Measurements from ENCODE around the gene ARMH1.

Gene ARMH1

DNA sequence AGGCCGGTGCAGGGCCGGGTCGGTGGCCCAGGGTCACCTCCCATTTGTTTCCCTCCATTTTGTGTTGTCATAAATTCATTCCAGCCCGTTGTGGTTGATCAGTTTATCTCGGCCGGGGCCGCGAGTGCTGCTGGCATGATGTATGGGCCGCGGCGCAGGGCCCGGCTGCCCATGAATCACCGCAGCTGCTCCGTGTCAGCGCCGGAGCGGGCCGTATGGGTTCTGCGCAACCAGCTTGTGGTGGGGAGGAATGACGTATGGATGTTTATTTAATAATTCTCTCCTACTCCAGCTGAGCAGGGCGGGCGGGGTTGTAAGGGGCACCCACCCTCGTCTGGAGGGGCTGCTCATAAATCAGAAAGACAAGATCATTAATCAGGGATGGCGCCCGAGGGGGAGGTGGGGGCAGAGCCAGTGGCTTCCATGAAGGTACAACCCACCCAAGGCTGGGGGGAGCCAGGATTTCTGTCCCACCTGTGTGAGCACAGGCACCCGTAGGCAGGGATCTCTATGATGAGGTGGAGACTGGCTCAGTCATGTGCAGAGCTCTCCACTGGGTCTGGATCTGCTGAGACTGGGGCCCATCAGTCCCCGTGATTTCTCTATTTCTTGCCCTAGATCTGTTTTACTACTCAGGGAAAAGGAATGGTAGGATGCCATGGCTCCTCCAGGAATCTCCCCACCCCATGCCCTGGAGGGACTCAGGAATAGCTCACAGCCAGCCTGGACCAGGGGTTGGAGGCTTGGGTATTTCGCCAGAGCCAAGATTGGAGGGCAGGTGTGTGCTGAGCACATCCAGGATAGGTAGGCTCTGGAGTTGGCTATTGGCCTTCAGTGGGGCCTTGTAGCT lies 28.0 kb upstream of the ARMH1 start:
- WGBS: 94% methylated on average over 27 of the region's 28 CpGs
- Histone ChIP-seq H3K9ac (ENCODE audit: low read depth, low read length) (no peak overlapping the region), H3K27me3 (ENCODE audit: insufficient read depth, low read length) (no peaks in the 10 kb centered on the region), H3K4me1 (ENCODE audit: insufficient read depth, low read length) (peaks cover 11% of the 10 kb centered on the region), H3K4me3 (ENCODE audit: low read length) (no peak overlapping the region), H3K36me3 (ENCODE audit: insufficient read depth, low read length) (peaks cover 95% of the 10 kb centered on the region), H3K9me3 (ENCODE audit: insufficient read depth, low read depth, low read length) (no peaks in the 10 kb centered on the region), H3K27ac (ENCODE audit: low read depth, low read length) (no peak overlapping the region)

GRCh38 chr1:44647896-44648295 lies 26.6 kb upstream of the ARMH1 start:
- no peak overlapping the region for H3K27ac ChIP-seq (ENCODE audit: low read depth, low read length)

GRCh38 chr1:44648529-44649250 lies 25.8 kb upstream of the ARMH1 start:
- WGBS: 94% methylated on average over 13 of the region's 13 CpGs
- H3K4me3 ChIP-seq (ENCODE audit: low read length): no peak overlapping the region
- no peak overlapping the region for H3K9ac ChIP-seq (ENCODE audit: low read depth, low read length)
- H3K4me1 ChIP-seq (ENCODE audit: insufficient read depth, low read length): peaks cover 16% of the 10 kb centered on the region
- peaks cover 75% of the 10 kb centered on the region for H3K36me3 ChIP-seq (ENCODE audit: insufficient read depth, low read length)
- H3K27me3 ChIP-seq (ENCODE audit: insufficient read depth, low read length): no peaks in the 10 kb centered on the region
- no peak overlapping the region for H3K27ac ChIP-seq (ENCODE audit: low read depth, low read length)
- H3K9me3 ChIP-seq (ENCODE audit: insufficient read depth, low read depth, low read length): no peaks in the 10 kb centered on the region

More at GRCh38 chr1:44647896-44648295, 26.6 kb upstream of the ARMH1 start:
- Histone ChIP-seq H3K4me3 (ENCODE audit: low read length) (no peak overlapping the region), H3K27me3 (ENCODE audit: insufficient read depth, low read length) (no peaks in the 10 kb centered on the region), H3K36me3 (ENCODE audit: insufficient read depth, low read length) (peaks cover 83% of the 10 kb centered on the region), H3K9ac (ENCODE audit: low read depth, low read length) (no peak overlapping the region), H3K9me3 (ENCODE audit: insufficient read depth, low read depth, low read length) (no peaks in the 10 kb centered on the region), H3K4me1 (ENCODE audit: insufficient read depth, low read length) (peaks cover 11% of the 10 kb centered on the region)
- WGBS: 90% methylated on average over 2 of the region's 2 CpGs

DNA sequence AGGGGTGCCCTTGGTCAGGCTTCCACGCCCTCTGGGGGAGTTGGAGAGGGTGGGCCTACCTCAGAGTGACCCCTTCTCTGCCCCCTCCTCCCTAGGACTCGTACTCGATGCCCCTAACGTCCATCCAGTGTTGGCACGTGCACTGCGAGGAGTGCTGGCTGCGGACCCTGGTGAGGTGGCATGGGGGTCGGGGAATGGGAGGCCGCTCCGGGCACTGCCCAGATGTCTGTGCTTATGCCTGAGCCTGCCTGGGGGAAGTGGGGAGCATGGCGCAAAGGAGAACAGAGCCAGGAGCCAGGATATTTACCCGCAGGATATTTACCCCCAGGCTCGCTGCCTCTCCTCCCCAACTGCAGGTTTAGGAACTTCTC lies 24.7 kb upstream of the ARMH1 start:
- H3K9ac ChIP-seq (ENCODE audit: low read depth, low read length): no peak overlapping the region
- peaks cover 64% of the 10 kb centered on the region for H3K36me3 ChIP-seq (ENCODE audit: insufficient read depth, low read length)
- H3K9me3 ChIP-seq (ENCODE audit: insufficient read depth, low read depth, low read length): no peaks in the 10 kb centered on the region
- WGBS: 93% methylated on average over 13 of the region's 13 CpGs
- H3K27me3 ChIP-seq (ENCODE audit: insufficient read depth, low read length): no peaks in the 10 kb centered on the region
- peaks cover 16% of the 10 kb centered on the region for H3K4me1 ChIP-seq (ENCODE audit: insufficient read depth, low read length)
- H3K4me3 ChIP-seq (ENCODE audit: low read length): no peak overlapping the region
- no peak overlapping the region for H3K27ac ChIP-seq (ENCODE audit: low read depth, low read length)

DNA sequence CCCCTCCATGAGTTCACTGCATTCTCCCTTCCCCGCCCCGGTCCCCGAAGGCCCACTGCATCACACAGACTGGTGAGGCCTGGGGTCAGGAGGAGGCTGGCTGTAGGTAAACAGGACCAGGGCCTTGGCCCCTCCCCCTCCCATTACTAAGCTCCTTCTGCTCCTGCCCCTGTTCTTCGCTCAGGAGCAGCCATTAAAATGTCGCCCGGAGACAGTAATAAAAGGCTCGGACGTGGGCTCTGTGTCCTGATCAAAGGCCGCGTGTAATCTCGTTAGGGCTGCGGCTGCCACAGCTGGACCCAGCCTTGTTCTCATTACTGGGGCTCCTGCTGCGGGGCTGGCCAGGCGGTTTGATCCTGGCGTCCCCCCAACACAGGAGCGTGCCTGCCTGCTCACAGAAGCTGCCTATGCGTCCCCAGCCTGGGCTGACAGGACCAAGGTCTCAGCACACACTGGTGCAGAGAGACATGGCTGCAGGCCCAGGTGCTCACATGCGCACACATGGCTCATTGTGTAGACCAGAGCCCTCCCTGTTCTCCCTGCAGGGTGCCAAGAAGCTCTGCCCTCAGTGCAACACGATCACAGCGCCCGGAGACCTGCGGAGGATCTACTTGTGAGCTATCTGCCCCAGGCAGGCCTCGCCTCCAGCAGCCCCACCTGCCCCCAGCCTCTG lies 24.2 kb upstream of the ARMH1 start:
- Histone ChIP-seq H3K27ac (ENCODE audit: low read depth, low read length) (peak overlapping the region; percentile 68; the same call in 1 of the 2 replicates), H3K4me3 (ENCODE audit: low read length) (no peak overlapping the region), H3K9ac (ENCODE audit: low read depth, low read length) (peak overlapping the region; percentile 66), H3K36me3 (ENCODE audit: insufficient read depth, low read length) (peaks cover 59% of the 10 kb centered on the region), H3K4me1 (ENCODE audit: insufficient read depth, low read length) (peaks cover 16% of the 10 kb centered on the region), H3K9me3 (ENCODE audit: insufficient read depth, low read depth, low read length) (no peaks in the 10 kb centered on the region), H3K27me3 (ENCODE audit: insufficient read depth, low read length) (no peaks in the 10 kb centered on the region)
- 77% methylated on average over 23 of the region's 23 CpGs for WGBS

- Histone ChIP-seq H3K4me1 (ENCODE audit: insufficient read depth, low read length) (peaks cover 16% of the 10 kb centered on the region), H3K36me3 (ENCODE audit: insufficient read depth, low read length) (peaks cover 51% of the 10 kb centered on the region), H3K27me3 (ENCODE audit: insufficient read depth, low read length) (no peaks in the 10 kb centered on the region), H3K9me3 (ENCODE audit: insufficient read depth, low read depth, low read length) (no peaks in the 10 kb centered on the region), H3K27ac (ENCODE audit: low read depth, low read length) (no peak overlapping the region), H3K4me3 (ENCODE audit: low read length) (no peak overlapping the region), H3K9ac (ENCODE audit: low read depth, low read length) (no peak overlapping the region)
- WGBS: 88% methylated on average over 8 of the region's 8 CpGs
These were observed 23.4 kb upstream of the ARMH1 start for GRCh38 chr1:44651069-44651468.

DNA sequence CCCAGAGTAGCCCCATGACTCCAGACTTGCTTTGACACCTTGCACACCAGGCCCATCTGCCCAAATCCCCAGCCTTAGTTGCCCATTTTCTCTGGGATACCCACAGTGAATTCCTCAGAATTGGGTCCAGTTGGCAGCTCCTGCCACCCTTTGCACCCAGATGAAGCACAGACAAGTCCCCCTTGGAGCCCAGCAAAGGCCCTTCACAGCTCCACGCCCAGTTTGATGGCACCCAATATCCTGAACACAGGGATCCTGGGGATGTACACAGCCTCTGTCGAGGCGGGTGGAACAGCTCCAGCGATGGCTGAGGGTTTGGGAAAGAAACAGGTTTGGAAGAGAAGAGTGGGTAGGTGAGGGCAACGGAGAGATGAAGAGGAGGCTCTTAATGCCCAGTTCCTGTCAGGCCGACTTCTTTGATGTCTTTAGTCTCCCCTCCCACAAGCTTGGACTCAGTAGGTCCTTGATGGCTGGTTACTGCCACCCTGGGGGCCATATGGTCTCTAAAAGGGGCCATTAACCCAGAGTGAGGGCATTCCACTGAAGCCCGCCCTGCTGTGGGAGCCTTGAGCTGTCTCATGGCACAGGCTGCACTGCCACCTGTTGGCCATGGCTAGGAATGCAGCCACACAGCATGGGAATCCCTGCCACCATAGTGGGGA lies 21.9 kb upstream of the ARMH1 start:
- Histone ChIP-seq H3K27me3 (ENCODE audit: insufficient read depth, low read length) (no peaks in the 10 kb centered on the region), H3K4me3 (ENCODE audit: low read length) (no peak overlapping the region), H3K9me3 (ENCODE audit: insufficient read depth, low read depth, low read length) (no peaks in the 10 kb centered on the region), H3K27ac (ENCODE audit: low read depth, low read length) (no peak overlapping the region; the same call in 1 of the 2 replicates), H3K36me3 (ENCODE audit: insufficient read depth, low read length) (peaks cover 41% of the 10 kb centered on the region), H3K9ac (ENCODE audit: low read depth, low read length) (no peak overlapping the region), H3K4me1 (ENCODE audit: insufficient read depth, low read length) (peaks cover 16% of the 10 kb centered on the region)
- 67% methylated on average over 7 of the region's 7 CpGs for WGBS

DNA sequence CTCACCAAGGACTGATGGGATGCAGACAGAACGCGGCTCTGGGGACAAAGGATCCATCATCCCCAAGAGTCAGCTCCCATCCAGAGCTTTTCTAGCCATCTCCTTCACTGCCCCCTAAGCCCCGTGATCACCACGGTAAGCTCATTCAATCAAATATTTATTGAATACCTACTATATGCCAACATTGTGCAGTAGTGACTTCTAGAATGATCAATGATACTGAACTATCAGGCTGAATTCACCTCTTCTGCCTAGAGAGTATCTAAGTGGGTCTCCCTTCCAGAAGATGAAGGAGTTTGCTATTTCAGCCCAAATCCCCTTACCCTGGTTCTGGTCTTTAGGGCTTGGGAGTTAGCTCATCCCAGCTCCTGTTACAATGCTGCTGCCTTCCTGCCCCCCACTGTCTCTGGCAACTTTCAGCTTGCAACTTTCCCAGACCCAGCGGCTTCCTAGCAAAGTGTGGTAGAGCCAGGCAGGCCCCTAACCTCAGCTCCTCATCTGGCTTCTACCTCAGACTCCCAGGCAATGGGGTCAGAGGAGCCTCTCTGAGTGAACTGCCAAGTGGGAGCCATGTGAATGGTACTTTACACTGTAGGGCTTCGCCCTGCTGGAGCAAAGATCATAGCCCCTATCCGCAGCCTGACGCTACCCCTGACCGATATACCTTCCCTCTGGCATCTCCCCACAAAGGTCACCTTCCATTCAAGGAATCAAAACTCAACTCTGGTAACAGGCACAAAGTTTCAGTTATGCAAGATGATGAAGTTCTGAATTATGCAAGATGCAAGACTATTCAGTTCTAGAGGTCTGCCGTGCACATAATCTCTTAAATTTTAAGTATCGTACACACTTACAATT lies 21.2 kb upstream of the ARMH1 start:
- WGBS: 68% methylated on average over 11 of the region's 11 CpGs

GRCh38 chr1:44654621-44655187 lies 19.8 kb upstream of the ARMH1 start:
- Histone ChIP-seq H3K4me1 (ENCODE audit: insufficient read depth, low read length) (peaks cover 14% of the 10 kb centered on the region), H3K4me3 (ENCODE audit: low read length) (no peak overlapping the region), H3K27me3 (ENCODE audit: insufficient read depth, low read length) (no peaks in the 10 kb centered on the region), H3K9ac (ENCODE audit: low read depth, low read length) (no peak overlapping the region), H3K9me3 (ENCODE audit: insufficient read depth, low read depth, low read length) (no peaks in the 10 kb centered on the region), H3K27ac (ENCODE audit: low read depth, low read length) (no peak overlapping the region), H3K36me3 (ENCODE audit: insufficient read depth, low read length) (peaks cover 20% of the 10 kb centered on the region)
- WGBS: 95% methylated on average over 35 of the region's 35 CpGs

More for the DNA sequence above, 21.2 kb upstream of the ARMH1 start:
- peaks cover 33% of the 10 kb centered on the region for H3K36me3 ChIP-seq (ENCODE audit: insufficient read depth, low read length)
- H3K9me3 ChIP-seq (ENCODE audit: insufficient read depth, low read depth, low read length): no peaks in the 10 kb centered on the region
- H3K27me3 ChIP-seq (ENCODE audit: insufficient read depth, low read length): no peaks in the 10 kb centered on the region
- no peak overlapping the region for H3K9ac ChIP-seq (ENCODE audit: low read depth, low read length)
- peaks cover 16% of the 10 kb centered on the region for H3K4me1 ChIP-seq (ENCODE audit: insufficient read depth, low read length)
- no peak overlapping the region for H3K4me3 ChIP-seq (ENCODE audit: low read length)
- no peak overlapping the region for H3K27ac ChIP-seq (ENCODE audit: low read depth, low read length)

GRCh38 chr1:44655609-44656008 lies 18.9 kb upstream of the ARMH1 start:
- no peak overlapping the region for H3K27ac ChIP-seq (ENCODE audit: low read depth, low read length)
- H3K9ac ChIP-seq (ENCODE audit: low read depth, low read length): no peak overlapping the region
- peaks cover 5% of the 10 kb centered on the region; the same call in 1 of the 2 replicates for H3K4me1 ChIP-seq (ENCODE audit: insufficient read depth, low read length)
- WGBS: 62% methylated on average over 5 of the region's 5 CpGs
- H3K4me3 ChIP-seq (ENCODE audit: low read length): no peak overlapping the region
- H3K36me3 ChIP-seq (ENCODE audit: insufficient read depth, low read length): peaks cover 11% of the 10 kb centered on the region
- no peaks in the 10 kb centered on the region for H3K27me3 ChIP-seq (ENCODE audit: insufficient read depth, low read length)
- no peaks in the 10 kb centered on the region for H3K9me3 ChIP-seq (ENCODE audit: insufficient read depth, low read depth, low read length)

Measured in HUES64 (cell line).